Activated CD8-positive, alpha-beta T cell treated with anti-CD3 and anti-CD28 coated beads, Interleukin-2, amount 10 ng/mL, durations not matched to agents 7 days and 5 days (primary cell): ENCODE measurements around the gene APLN. TPM values are rescaled to one million over a fixed set of nuclear protein-coding genes. Genes with fewer than 3 reads are reported as not detected.

ENCODE experiments used
- ATAC-seq: fragments of 150-1000 bp; cut with Tn5 transposase; one replicate; pipeline ENCODE4 v1.10.0; 2021; ENCODE audit warnings: moderate library complexity
- CTCF ChIA-PET: fragments of 350-600 bp; sonication (Branson Sonifier 250); formaldehyde crosslinking; loops from one replicate; lab custom pipeline; 2021; ENCODE audit warnings: antibody characterized with exemption; lab: Charles Lee
- POLR2A ChIA-PET: fragments of 350-600 bp; sonication (Branson Sonifier 250); formaldehyde crosslinking; loops from one replicate; lab custom pipeline; 2021; ENCODE audit warnings: antibody characterized with exemption; lab: Charles Lee
- DNase-seq: peaks from one replicate; pipeline ENCODE4 v3.0.0-alpha.2; 2020
- H3K27ac Mint-ChIP-seq: one replicate; pipeline ENCODE4 v1.8.0; 2021; ENCODE audit warnings: mild to moderate bottlenecking, mixed read lengths
- H3K27me3 Mint-ChIP-seq: one replicate; pipeline ENCODE4 v1.8.0; 2021; ENCODE audit warnings: low read depth, mixed read lengths
- H3K36me3 Mint-ChIP-seq: one replicate; pipeline ENCODE4 v1.8.0; 2021; ENCODE audit warnings: low read depth, mixed read lengths
- H3K4me1 Mint-ChIP-seq: one replicate; pipeline ENCODE4 v1.8.0; 2021; ENCODE audit warnings: low read depth, mixed read lengths
- H3K4me3 Mint-ChIP-seq: one replicate; pipeline ENCODE4 v1.8.0; 2021; ENCODE audit warnings: mild to moderate bottlenecking, mixed read lengths
- H3K9me3 Mint-ChIP-seq: one replicate; pipeline ENCODE4 v1.8.0; 2022; ENCODE audit warnings: mixed read lengths; ENCODE audit not compliant: insufficient read depth
- total RNA-seq, 2 experiments: library from RNA; stranded (reverse); gene quantifications; one replicate each; pipeline ENCODE4 v1.2.3, GENCODE V29; 2021

Gene APLN
- total RNA-seq, 2 experiments from 2014 or later: 2.1 to 2.7 TPM

GRCh38 chrX:129659861-129660260, 5.1 kb upstream of the APLN start:
- no peak overlapping the region for H3K27ac Mint-ChIP-seq

GRCh38 chrX:129659141-129659540, 4.4 kb upstream of the APLN start:
- DNase-seq (no peak), ATAC-seq (no peak)
- H3K27ac Mint-ChIP-seq: no peak overlapping the region
- POLR2A ChIA-PET: interaction anchor here (0.7 kb wide), 1 partner anchor 124 kb away, joined by 3 read pairs; no protein-coding TSS in a partner anchor
- peaks cover 16% of the 10 kb centered on the region for H3K27me3 Mint-ChIP-seq
- peaks cover 7% of the 10 kb centered on the region for H3K4me1 Mint-ChIP-seq
- CTCF ChIA-PET: interaction anchor here (0.7 to 1.6 kb wide), 3 partner anchors 68 to 164 kb away, joined by 3 to 7 read pairs (median 3); no protein-coding TSS in a partner anchor
- H3K36me3 Mint-ChIP-seq: no peaks in the 10 kb centered on the region
- H3K9me3 Mint-ChIP-seq: no peaks in the 10 kb centered on the region
- H3K4me3 Mint-ChIP-seq: no peak overlapping the region

More at GRCh38 chrX:129659861-129660260, 5.1 kb upstream of the APLN start:
- Mint-ChIP-seq H3K4me3 (no peak overlapping the region), H3K36me3 (no peaks in the 10 kb centered on the region), H3K4me1 (peaks cover 7% of the 10 kb centered on the region), H3K9me3 (no peaks in the 10 kb centered on the region), H3K27me3 (peaks cover 19% of the 10 kb centered on the region)
- no peak for ATAC-seq
- CTCF ChIA-PET: interaction anchor here (0.8 to 1.6 kb wide), 2 partner anchors 67 to 163 kb away, joined by 3 to 7 read pairs; no protein-coding TSS in a partner anchor
- no peak for DNase-seq
- POLR2A ChIA-PET: interaction anchor here (0.7 kb wide), 1 partner anchor 123 kb away, joined by 3 read pairs; no protein-coding TSS in a partner anchor

- H3K9me3 Mint-ChIP-seq: no peaks in the 10 kb centered on the region
- no peak overlapping the region for H3K27ac Mint-ChIP-seq
- DNase-seq (no peak), ATAC-seq (no peak)
- POLR2A ChIA-PET: no interaction called here
- H3K27me3 Mint-ChIP-seq: peaks cover 14% of the 10 kb centered on the region
- H3K36me3 Mint-ChIP-seq: no peaks in the 10 kb centered on the region
- peaks cover 7% of the 10 kb centered on the region for H3K4me1 Mint-ChIP-seq
- CTCF ChIA-PET: interaction anchor here (1.6 kb wide), 1 partner anchor 165 kb away, joined by 7 read pairs; no protein-coding TSS in a partner anchor
- no peak overlapping the region for H3K4me3 Mint-ChIP-seq
These were observed 3.7 kb upstream of the APLN start for GRCh38 chrX:129658429-129658828.

GRCh38 chrX:129655547-129656249, 942 bp upstream of the APLN start:
- Mint-ChIP-seq H3K36me3 (no peaks in the 10 kb centered on the region), H3K4me1 (peaks cover 7% of the 10 kb centered on the region), H3K4me3 (peak overlapping the region; percentile 56), H3K9me3 (no peaks in the 10 kb centered on the region), H3K27ac (no peak overlapping the region), H3K27me3 (peaks cover 9% of the 10 kb centered on the region)
- ChIA-PET POLR2A (no interaction called here), CTCF (interaction anchor here (0.9 to 2.9 kb wide), 9 partner anchors 19 to 170 kb away, joined by 3 to 12 read pairs (median 8); no protein-coding TSS in a partner anchor)
- DNase-seq: peak; percentile 39
- peak; percentile 40 for ATAC-seq

- ChIA-PET POLR2A (interaction anchor here (1.0 kb wide), 1 partner anchor 24 kb away, joined by 3 read pairs; no protein-coding TSS in a partner anchor), CTCF (interaction anchor here (0.9 to 2.9 kb wide), 9 partner anchors 8 to 172 kb away, joined by 3 to 12 read pairs (median 8); no protein-coding TSS in a partner anchor)
- H3K4me3 Mint-ChIP-seq: peak overlapping the region; percentile 66
- H3K9me3 Mint-ChIP-seq: no peaks in the 10 kb centered on the region
- H3K27me3 Mint-ChIP-seq: peaks cover 9% of the 10 kb centered on the region
- H3K36me3 Mint-ChIP-seq: no peaks in the 10 kb centered on the region
- H3K27ac Mint-ChIP-seq: no peak overlapping the region
- peaks cover 7% of the 10 kb centered on the region for H3K4me1 Mint-ChIP-seq
- peak; percentile 26 for DNase-seq
- ATAC-seq: peak; percentile 79
These were observed 645 bp downstream of the APLN start for GRCh38 chrX:129653971-129654651.

GRCh38 chrX:129653181-129653970, 1.4 kb downstream of the APLN start:
- ATAC-seq: no peak
- H3K4me3 Mint-ChIP-seq: peak overlapping the region; percentile 66
- H3K27ac Mint-ChIP-seq: no peak overlapping the region
- H3K27me3 Mint-ChIP-seq: peaks cover 9% of the 10 kb centered on the region
- H3K9me3 Mint-ChIP-seq: no peaks in the 10 kb centered on the region
- DNase-seq: no peak
- H3K36me3 Mint-ChIP-seq: no peaks in the 10 kb centered on the region
- CTCF ChIA-PET: interaction anchor here (1.2 to 1.5 kb wide), 2 partner anchors 9 to 15 kb away, joined by 3 to 4 read pairs; no protein-coding TSS in a partner anchor
- H3K4me1 Mint-ChIP-seq: peaks cover 7% of the 10 kb centered on the region
- POLR2A ChIA-PET: interaction anchor here (1.0 kb wide), 1 partner anchor 24 kb away, joined by 3 read pairs; no protein-coding TSS in a partner anchor

- no peaks in the 10 kb centered on the region for H3K9me3 Mint-ChIP-seq
- H3K4me3 Mint-ChIP-seq: no peak overlapping the region
- no peak overlapping the region for H3K27ac Mint-ChIP-seq
These were observed 2.1 kb downstream of the APLN start for GRCh38 chrX:129652565-129653169.

GRCh38 chrX:129651756-129652564, 2.8 kb downstream of the APLN start:
- Mint-ChIP-seq H3K4me1 (peaks cover 7% of the 10 kb centered on the region), H3K27ac (no peak overlapping the region), H3K9me3 (no peaks in the 10 kb centered on the region), H3K36me3 (no peaks in the 10 kb centered on the region), H3K4me3 (no peak overlapping the region), H3K27me3 (peaks cover 9% of the 10 kb centered on the region)
- ChIA-PET CTCF (no interaction called here), POLR2A (no interaction called here)
- ATAC-seq (no peak), DNase-seq (no peak)

More at GRCh38 chrX:129652565-129653169, 2.1 kb downstream of the APLN start:
- no peak for DNase-seq
- no peak for ATAC-seq
- Mint-ChIP-seq H3K36me3 (no peaks in the 10 kb centered on the region), H3K27me3 (peaks cover 9% of the 10 kb centered on the region), H3K4me1 (peaks cover 7% of the 10 kb centered on the region)
- CTCF ChIA-PET: interaction anchor here (1.2 to 1.5 kb wide), 2 partner anchors 9 to 15 kb away, joined by 3 to 4 read pairs; no protein-coding TSS in a partner anchor
- POLR2A ChIA-PET: no interaction called here

- DNase-seq: no peak
- Mint-ChIP-seq H3K36me3 (no peaks in the 10 kb centered on the region), H3K9me3 (no peaks in the 10 kb centered on the region), H3K27ac (no peak overlapping the region), H3K4me3 (no peak overlapping the region), H3K4me1 (peaks cover 7% of the 10 kb centered on the region), H3K27me3 (peaks cover 8% of the 10 kb centered on the region)
- ATAC-seq: no peak
- ChIA-PET CTCF (no interaction called here), POLR2A (no interaction called here)
These were observed 3.8 kb downstream of the APLN start for GRCh38 chrX:129650821-129651510.

- H3K4me3 Mint-ChIP-seq: no peak overlapping the region
- H3K4me1 Mint-ChIP-seq: no peaks in the 10 kb centered on the region
- no peaks in the 10 kb centered on the region for H3K36me3 Mint-ChIP-seq
- ChIA-PET POLR2A (no interaction called here), CTCF (no interaction called here)
- peaks cover 6% of the 10 kb centered on the region for H3K27me3 Mint-ChIP-seq
- DNase-seq: no peak
- no peaks in the 10 kb centered on the region for H3K9me3 Mint-ChIP-seq
- H3K27ac Mint-ChIP-seq: no peak overlapping the region
- ATAC-seq: no peak
These were observed 4.5 kb downstream of the APLN start for GRCh38 chrX:129650183-129650689.
